ENCODE results near the gene DDA1. TPM values are rescaled to one million over a fixed set of nuclear protein-coding genes. Genes with fewer than 3 reads are reported as not detected.

DDA1 gene
- total and polyA plus RNA-seq, 8 donors, result 2.2 to 63.7 (median 39.4) TPM

- peak overlapping the region in 4 of 5 donors; percentile 52 to 77 (median 62) for H3K27ac ChIP-seq
- no peak overlapping the region for H3K4me3 ChIP-seq
- H3K27me3 ChIP-seq, result peaks cover 0 to 51% (median 0%) of the 10 kb centered on the region in 3 donors
- intact Hi-C loops (cut with DNase I; ENCODE audit: low total_unique reads), result loop anchor here (5.0 kb wide), 1 partner anchor 39 kb away; no protein-coding TSS in a partner anchor
- 60 to 75% (median 74%) methylated on average over 2 of the region's 2 CpGs for WGBS, 5 donors
- DNase-seq, result no peak
- TF ChIP-seq CTCF (IDR thresholded peaks at IDR 0.05) (no peak), EP300 (IDR thresholded peaks at IDR 0.05) (no peak), POLR2AphosphoS5 (IDR thresholded peaks at IDR 0.05) (no peak), POLR2A (IDR thresholded peaks at IDR 0.05) (no peak)
- peaks cover 0 to 29% (median 16%) of the 10 kb centered on the region in 4 donors for H3K4me1 ChIP-seq
- no peaks in the 10 kb centered on the region for H3K36me3 ChIP-seq
- H3K9me3 ChIP-seq, result no peaks in the 10 kb centered on the region
Observed at GRCh38 chr19:17347877-17348276, 38.5 kb downstream of the DDA1 start.

GRCh38 chr19:17348700-17349099 is 39.3 kb downstream of the DDA1 start:
- Histone ChIP-seq H3K4me3 (no peak overlapping the region), H3K36me3 (no peaks in the 10 kb centered on the region), H3K27ac (peak overlapping the region in 4 of 5 donors; percentile 52 to 77 (median 62)), H3K27me3 (peaks cover 0 to 56% (median 0%) of the 10 kb centered on the region in 3 donors), H3K9me3 (no peaks in the 10 kb centered on the region), H3K4me1 (peaks cover 0 to 29% (median 18%) of the 10 kb centered on the region in 4 donors)
- TF ChIP-seq EP300 (IDR thresholded peaks at IDR 0.05) (no peak), POLR2AphosphoS5 (IDR thresholded peaks at IDR 0.05) (peak in 2 of 3 donors; percentile 30 to 59), POLR2A (IDR thresholded peaks at IDR 0.05) (no peak)
- intact Hi-C loops (cut with DNase I; ENCODE audit: low total_unique reads), result loop anchor here (5.0 kb wide), 1 partner anchor 39 kb away; no protein-coding TSS in a partner anchor
- WGBS, 5 donors, result 4 to 12% (median 9%) methylated on average over 9 to 12 of the region's 12 CpGs
- DNase-seq, result peak in 1 of 2 donors; percentile 82

- no peak for DNase-seq
- Histone ChIP-seq H3K27ac (peak overlapping the region in 1 of 5 donors; percentile 14), H3K4me1 (peaks cover 0 to 19% (median 9%) of the 10 kb centered on the region in 4 donors), H3K27me3 (peaks cover 0 to 56% (median 0%) of the 10 kb centered on the region in 3 donors), H3K4me3 (no peak overlapping the region), H3K9me3 (no peaks in the 10 kb centered on the region), H3K36me3 (no peaks in the 10 kb centered on the region)
- 88 to 91% (median 89%) methylated on average over 45 of the region's 45 CpGs for WGBS, 5 donors
- TF ChIP-seq CTCF (IDR thresholded peaks at IDR 0.05) (no peak), POLR2A (IDR thresholded peaks at IDR 0.05) (no peak), POLR2AphosphoS5 (IDR thresholded peaks at IDR 0.05) (no peak), EP300 (IDR thresholded peaks at IDR 0.05) (no peak)
- intact Hi-C loops (cut with DNase I; ENCODE audit: low total_unique reads), result no loop called here
Observed at GRCh38 chr19:17351815-17352435, 42.6 kb downstream of the DDA1 start.

- no peak overlapping the region for H3K4me3 ChIP-seq
- 41 to 47% (median 43%) methylated on average over 14 of the region's 14 CpGs for WGBS, 5 donors
- DNase-seq, result peak in 1 of 2 donors; percentile 49
- no peaks in the 10 kb centered on the region for H3K36me3 ChIP-seq
- peaks cover 0 to 53% (median 0%) of the 10 kb centered on the region in 3 donors for H3K27me3 ChIP-seq
- intact Hi-C loops (cut with DNase I; ENCODE audit: low total_unique reads), result no loop called here
- peak overlapping the region in 1 of 5 donors; percentile 14 for H3K27ac ChIP-seq
- peaks cover 0 to 13% (median 8%) of the 10 kb centered on the region in 4 donors for H3K4me1 ChIP-seq
- TF ChIP-seq CTCF (IDR thresholded peaks at IDR 0.05) (no peak), POLR2AphosphoS5 (IDR thresholded peaks at IDR 0.05) (no peak), POLR2A (IDR thresholded peaks at IDR 0.05) (no peak), EP300 (IDR thresholded peaks at IDR 0.05) (no peak)
- H3K9me3 ChIP-seq, result no peaks in the 10 kb centered on the region
Observed at GRCh38 chr19:17352608-17353280, 43.4 kb downstream of the DDA1 start.
